A549 (cell line): Measurements from ENCODE around the gene LDLRAP1.

ENCODE experiments used
- JUNB ChIP-seq: fragments of >200 bp; sonication (Bioruptor Twin); formaldehyde crosslinking; IDR thresholded peaks from 2 replicates; pipeline ENCODE4 v1.6.1; 2016
- POLR2A ChIP-seq: IDR thresholded peaks from 2 replicates; pipeline ENCODE4 v1.6.1; 2012; ENCODE audit warnings: mild to moderate bottlenecking, low read length
- RAD21 ChIP-seq, 2 experiments: fragments of >200 bp in 1 of 2; sonication (Bioruptor Twin) in 1 of 2; formaldehyde crosslinking in 1 of 2; IDR thresholded peaks in 1 of 2; conservative IDR thresholded peaks in 1 of 2; 2 replicates in 1 of 2; 3 replicates in 1 of 2; pipeline ENCODE4 v1.6.1; 2012 to 2018; ENCODE audit warnings: inconsistent platforms in 1 of 2
- REST ChIP-seq: fragments of 200-600 bp; sonication (generic); IDR thresholded peaks from 2 replicates; pipeline ENCODE4 v1.6.1; 2016; ENCODE audit warnings: antibody characterized with exemption, mild to moderate bottlenecking, moderate library complexity
- RFX5 ChIP-seq: fragments of 450-650 bp; IDR thresholded peaks from 2 replicates; pipeline ENCODE4 v1.7.1; 2014; ENCODE audit warnings: antibody characterized with exemption, mild to moderate bottlenecking, moderate library complexity
- ZC3H11A ChIP-seq: fragments of 450-650 bp; IDR thresholded peaks from 2 replicates; pipeline ENCODE4 v1.6.1; 2014; ENCODE audit warnings: antibody characterized with exemption, mild to moderate bottlenecking

- TF ChIP-seq ZC3H11A (no peak), RAD21 (conservative IDR thresholded peaks at IDR 0.05 in 1 of 2, IDR thresholded peaks at IDR 0.05 in 1 of 2) (no peak), JUNB (no peak), RFX5 (no peak), POLR2A (no peak), REST (no peak)
Observed at GRCh38 chr1:25562928-25563283, 19.5 kb downstream of the LDLRAP1 start.
